CD4-positive, alpha-beta T cell treated with Interleukin-15 for 1 hour (primary cell): Measurements from ENCODE around the gene TPGS1.
A peak's percentile ranks its signal among the peaks of the same experiment; 100 is the strongest.

ENCODE experiments used
- DNase-seq: peaks from one replicate; pipeline ENCODE4 v3.0.0-alpha.2; 2020

The TPGS1 gene

GRCh38 chr19:522726-523125 lies 15.4 kb downstream of the TPGS1 start:
- DNase-seq, result no peak

- DNase-seq, result no peak
Measured at GRCh38 chr19:524062-524674, 16.9 kb downstream of the TPGS1 start.

- DNase-seq, result no peak
Measured at GRCh38 chr19:525029-525428, 17.7 kb downstream of the TPGS1 start.

GRCh38 chr19:525857-526419 lies 18.6 kb downstream of the TPGS1 start:
- no peak for DNase-seq

- no peak for DNase-seq
Measured at GRCh38 chr19:530134-531008, 23.1 kb downstream of the TPGS1 start.

- DNase-seq, result peak; percentile 88
Measured at GRCh38 chr19:531009-531752, 23.9 kb downstream of the TPGS1 start.

GRCh38 chr19:531753-532560 lies 24.7 kb downstream of the TPGS1 start, which contains the start of gene CDC34:
TSS of gene CDC34 (plus strand) at chr19:531760. CDS start at chr19:531932, 172 bp downstream.
- no peak for DNase-seq

GRCh38 chr19:532561-533363 lies 25.5 kb downstream of the TPGS1 start:
- DNase-seq, result peak; percentile 44

GRCh38 chr19:533364-534058 lies 26.2 kb downstream of the TPGS1 start:
- DNase-seq, result no peak

- DNase-seq, result no peak
Measured at GRCh38 chr19:534088-534487, 26.8 kb downstream of the TPGS1 start.

- DNase-seq, result no peak
Measured at GRCh38 chr19:535017-535835, 27.9 kb downstream of the TPGS1 start.

GRCh38 chr19:536031-536880 lies 29.0 kb downstream of the TPGS1 start:
- DNase-seq, result no peak

GRCh38 chr19:536881-537404 lies 29.6 kb downstream of the TPGS1 start:
- no peak for DNase-seq

- no peak for DNase-seq
Measured at GRCh38 chr19:538641-539428, 31.5 kb downstream of the TPGS1 start.

- DNase-seq, result no peak
Measured at GRCh38 chr19:539429-540030, 32.2 kb downstream of the TPGS1 start.

- no peak for DNase-seq
Measured at GRCh38 chr19:540867-541637, 33.8 kb downstream of the TPGS1 start.

- DNase-seq, result no peak
Measured at GRCh38 chr19:541699-542098, 34.4 kb downstream of the TPGS1 start.
